Neural cell (in vitro differentiated cells): ENCODE data around the gene SAE1. TPM values are rescaled to one million over a fixed set of nuclear protein-coding genes. Genes with fewer than 3 reads are reported as not detected.

Experiments used
- H2AFZ ChIP-seq: fragments of 200-600, 300-800 bp; sonication (generic), shearing (Covaris generic); 2 replicates; pipeline ENCODE4 v1.6.0; 2014; ENCODE audit warnings: low read depth, mild to moderate bottlenecking, antibody characterized with exemption, low read length, moderate library complexity
- H3F3A ChIP-seq: fragments of 200-600 bp; shearing (Covaris generic); 2 replicates; pipeline ENCODE4 v1.6.1; 2016; ENCODE audit warnings: mild to moderate bottlenecking, moderate library complexity, mixed read lengths, antibody characterized with exemption, low read length; ENCODE audit not compliant: insufficient read depth, poor library complexity, severe bottlenecking
- H3K27ac ChIP-seq: fragments of 200-600, 300-800 bp; sonication (generic), shearing (Covaris generic); 2 replicates; pipeline ENCODE4 v1.5.1; 2014; ENCODE audit warnings: mild to moderate bottlenecking, low read length, moderate library complexity
- H3K27me3 ChIP-seq: fragments of 300-800, 200-600 bp; sonication (generic), shearing (Covaris generic); 2 replicates; pipeline ENCODE4 v1.6.0; 2014; ENCODE audit warnings: mild to moderate bottlenecking, low read depth, low read length, moderate library complexity; ENCODE audit not compliant: insufficient read depth
- H3K36me3 ChIP-seq: fragments of 300-800, 200-600 bp; sonication (generic), shearing (Covaris generic); 2 replicates; pipeline ENCODE4 v1.5.1; 2014; ENCODE audit warnings: mild to moderate bottlenecking, antibody characterized with exemption, low read length, moderate library complexity; ENCODE audit not compliant: insufficient read depth
- H3K4me2 ChIP-seq: fragments of 300-800, 200-600 bp; sonication (generic), shearing (Covaris generic); 2 replicates; pipeline ENCODE4 v1.6.0; 2014; ENCODE audit warnings: mild to moderate bottlenecking, low read length
- H3K4me3 ChIP-seq: fragments of 300-800, 200-600 bp; sonication (generic), shearing (Covaris generic); 2 replicates; pipeline ENCODE4 v1.5.1; 2014; ENCODE audit warnings: mild to moderate bottlenecking, low read length, moderate library complexity
- H3K79me2 ChIP-seq: fragments of 200-600 bp; shearing (Covaris generic); replicated peaks from 2 replicates; pipeline ENCODE4 v1.6.0; 2014; ENCODE audit warnings: mild to moderate bottlenecking, low read length, moderate library complexity; ENCODE audit not compliant: insufficient read depth
- H3K9ac ChIP-seq: fragments of 300-800, 200-600 bp; sonication (generic), shearing (Covaris generic); 2 replicates; pipeline ENCODE4 v1.6.1; 2016; ENCODE audit warnings: mild to moderate bottlenecking, low read length, mixed read lengths
- H3K9me2 ChIP-seq: fragments of 200-600 bp; shearing (Covaris generic); 2 replicates; pipeline ENCODE4 v1.6.1; 2016; ENCODE audit warnings: mild to moderate bottlenecking, low read length, mixed read lengths; ENCODE audit not compliant: insufficient read depth
- H3K9me3 ChIP-seq: fragments of 200-600, 300-800 bp; sonication (generic), shearing (Covaris generic); 2 replicates; pipeline ENCODE4 v1.6.1; 2016; ENCODE audit warnings: mild to moderate bottlenecking, mixed run types, low read length, moderate library complexity, mixed read lengths
- H4K20me1 ChIP-seq: fragments of 200-600 bp; shearing (Covaris generic); 2 replicates; pipeline ENCODE4 v1.6.1; 2016; ENCODE audit warnings: mild to moderate bottlenecking, mixed run types; ENCODE audit not compliant: insufficient read depth
- EP300 ChIP-seq: fragments of 450-650 bp; conservative IDR thresholded peaks from 2 replicates; pipeline ENCODE4 v1.6.1; 2014; ENCODE audit warnings: antibody characterized with exemption, mild to moderate bottlenecking, moderate library complexity; ENCODE audit not compliant: poor library complexity, severe bottlenecking
- EZH2 ChIP-seq: fragments of 200-600, 300-800 bp; shearing (Covaris generic), sonication (generic); IDR thresholded peaks from 2 replicates; pipeline ENCODE4 v1.6.1; 2014; ENCODE audit warnings: antibody characterized with exemption, low read length, borderline replicate concordance, mild to moderate bottlenecking; ENCODE audit not compliant: insufficient read depth, poor library complexity, severe bottlenecking
- MXI1 ChIP-seq: fragments of 450-650 bp; conservative IDR thresholded peaks from 2 replicates; pipeline ENCODE4 v1.6.1; 2014; ENCODE audit warnings: antibody characterized with exemption, mild to moderate bottlenecking; ENCODE audit not compliant: poor library complexity, severe bottlenecking
- POLR2AphosphoS5 ChIP-seq: IDR thresholded peaks from 2 replicates; pipeline ENCODE4 v1.6.1; 2012
- RAD21 ChIP-seq: fragments of 450-650 bp; conservative IDR thresholded peaks from 2 replicates; pipeline ENCODE4 v1.6.1; 2014; ENCODE audit warnings: antibody characterized with exemption, mild to moderate bottlenecking, moderate library complexity
- SMC3 ChIP-seq: fragments of 450-650 bp; conservative IDR thresholded peaks from 2 replicates; pipeline ENCODE4 v1.6.1; 2014; ENCODE audit warnings: antibody characterized with exemption, mild to moderate bottlenecking, moderate library complexity; ENCODE audit not compliant: poor library complexity
- TAF1 ChIP-seq: IDR thresholded peaks from 2 replicates; pipeline ENCODE4 v1.6.1; 2012; ENCODE audit warnings: low read depth
- polyA plus RNA-seq: library from polyadenylated mRNA; depleted of rRNA; stranded (reverse); fragments of >200 nt; gene quantifications from 2 replicates; pipeline ENCODE4 v1.2.3, GENCODE V29; 2014
- TF ChIP-seq, protein P1 (sequence below): fragments of 450-650 bp; IDR thresholded peaks from 2 replicates; pipeline ENCODE4 v1.5.1; 2014; ENCODE audit warnings: antibody characterized with exemption, mild to moderate bottlenecking, moderate library complexity; ENCODE audit not compliant: poor library complexity, severe bottlenecking
- TF ChIP-seq, protein P2 (sequence below): IDR thresholded peaks from 2 replicates; pipeline ENCODE4 v1.6.1; 2012; ENCODE audit warnings: borderline replicate concordance

SAE1 gene
- polyA plus RNA-seq, 1 donor from 2014 or later: 178 TPM

DNA sequence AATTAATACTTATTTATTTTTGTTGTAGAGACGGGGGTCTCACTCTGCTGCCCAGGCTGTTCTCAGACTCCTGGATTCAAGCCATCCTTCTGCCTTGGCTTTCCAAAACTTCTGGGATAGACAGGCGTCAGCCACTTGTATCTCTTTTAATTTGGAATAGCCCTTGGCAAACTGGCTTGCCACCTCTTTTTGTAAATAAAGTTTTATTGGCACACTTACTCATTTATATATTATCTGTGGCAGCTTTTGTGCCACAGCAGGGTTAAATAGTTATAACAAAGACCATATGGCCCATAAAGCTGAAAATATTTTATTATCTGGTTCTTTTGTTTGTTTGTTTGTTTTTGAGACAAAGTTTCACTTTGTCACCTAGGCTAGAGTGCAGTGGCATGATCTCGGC is 69.9 kb downstream of the SAE1 start:
- no peaks in the 10 kb centered on the region for H3K36me3 ChIP-seq
- H3K27ac ChIP-seq: no peak overlapping the region
- no peaks in the 10 kb centered on the region for H3F3A ChIP-seq
- H3K79me2 ChIP-seq: no peaks in the 10 kb centered on the region
- H3K9ac ChIP-seq: no peak overlapping the region
- no peaks in the 10 kb centered on the region for H4K20me1 ChIP-seq
- no peaks in the 10 kb centered on the region for H3K9me3 ChIP-seq
- H3K9me2 ChIP-seq: no peaks in the 10 kb centered on the region
- TF ChIP-seq RAD21 (no peak), POLR2AphosphoS5 (no peak), EP300 (no peak), EZH2 (no peak), TAF1 (no peak), MXI1 (no peak), SMC3 (no peak)
- TF ChIP-seq, protein P1, sequence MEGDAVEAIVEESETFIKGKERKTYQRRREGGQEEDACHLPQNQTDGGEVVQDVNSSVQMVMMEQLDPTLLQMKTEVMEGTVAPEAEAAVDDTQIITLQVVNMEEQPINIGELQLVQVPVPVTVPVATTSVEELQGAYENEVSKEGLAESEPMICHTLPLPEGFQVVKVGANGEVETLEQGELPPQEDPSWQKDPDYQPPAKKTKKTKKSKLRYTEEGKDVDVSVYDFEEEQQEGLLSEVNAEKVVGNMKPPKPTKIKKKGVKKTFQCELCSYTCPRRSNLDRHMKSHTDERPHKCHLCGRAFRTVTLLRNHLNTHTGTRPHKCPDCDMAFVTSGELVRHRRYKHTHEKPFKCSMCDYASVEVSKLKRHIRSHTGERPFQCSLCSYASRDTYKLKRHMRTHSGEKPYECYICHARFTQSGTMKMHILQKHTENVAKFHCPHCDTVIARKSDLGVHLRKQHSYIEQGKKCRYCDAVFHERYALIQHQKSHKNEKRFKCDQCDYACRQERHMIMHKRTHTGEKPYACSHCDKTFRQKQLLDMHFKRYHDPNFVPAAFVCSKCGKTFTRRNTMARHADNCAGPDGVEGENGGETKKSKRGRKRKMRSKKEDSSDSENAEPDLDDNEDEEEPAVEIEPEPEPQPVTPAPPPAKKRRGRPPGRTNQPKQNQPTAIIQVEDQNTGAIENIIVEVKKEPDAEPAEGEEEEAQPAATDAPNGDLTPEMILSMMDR: no peak
- TF ChIP-seq, protein P2, sequence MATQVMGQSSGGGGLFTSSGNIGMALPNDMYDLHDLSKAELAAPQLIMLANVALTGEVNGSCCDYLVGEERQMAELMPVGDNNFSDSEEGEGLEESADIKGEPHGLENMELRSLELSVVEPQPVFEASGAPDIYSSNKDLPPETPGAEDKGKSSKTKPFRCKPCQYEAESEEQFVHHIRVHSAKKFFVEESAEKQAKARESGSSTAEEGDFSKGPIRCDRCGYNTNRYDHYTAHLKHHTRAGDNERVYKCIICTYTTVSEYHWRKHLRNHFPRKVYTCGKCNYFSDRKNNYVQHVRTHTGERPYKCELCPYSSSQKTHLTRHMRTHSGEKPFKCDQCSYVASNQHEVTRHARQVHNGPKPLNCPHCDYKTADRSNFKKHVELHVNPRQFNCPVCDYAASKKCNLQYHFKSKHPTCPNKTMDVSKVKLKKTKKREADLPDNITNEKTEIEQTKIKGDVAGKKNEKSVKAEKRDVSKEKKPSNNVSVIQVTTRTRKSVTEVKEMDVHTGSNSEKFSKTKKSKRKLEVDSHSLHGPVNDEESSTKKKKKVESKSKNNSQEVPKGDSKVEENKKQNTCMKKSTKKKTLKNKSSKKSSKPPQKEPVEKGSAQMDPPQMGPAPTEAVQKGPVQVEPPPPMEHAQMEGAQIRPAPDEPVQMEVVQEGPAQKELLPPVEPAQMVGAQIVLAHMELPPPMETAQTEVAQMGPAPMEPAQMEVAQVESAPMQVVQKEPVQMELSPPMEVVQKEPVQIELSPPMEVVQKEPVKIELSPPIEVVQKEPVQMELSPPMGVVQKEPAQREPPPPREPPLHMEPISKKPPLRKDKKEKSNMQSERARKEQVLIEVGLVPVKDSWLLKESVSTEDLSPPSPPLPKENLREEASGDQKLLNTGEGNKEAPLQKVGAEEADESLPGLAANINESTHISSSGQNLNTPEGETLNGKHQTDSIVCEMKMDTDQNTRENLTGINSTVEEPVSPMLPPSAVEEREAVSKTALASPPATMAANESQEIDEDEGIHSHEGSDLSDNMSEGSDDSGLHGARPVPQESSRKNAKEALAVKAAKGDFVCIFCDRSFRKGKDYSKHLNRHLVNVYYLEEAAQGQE: no peak
- no peak overlapping the region for H3K4me2 ChIP-seq
- no peak overlapping the region for H3K4me3 ChIP-seq
- H3K27me3 ChIP-seq: no peaks in the 10 kb centered on the region
- no peak overlapping the region for H2AFZ ChIP-seq

DNA sequence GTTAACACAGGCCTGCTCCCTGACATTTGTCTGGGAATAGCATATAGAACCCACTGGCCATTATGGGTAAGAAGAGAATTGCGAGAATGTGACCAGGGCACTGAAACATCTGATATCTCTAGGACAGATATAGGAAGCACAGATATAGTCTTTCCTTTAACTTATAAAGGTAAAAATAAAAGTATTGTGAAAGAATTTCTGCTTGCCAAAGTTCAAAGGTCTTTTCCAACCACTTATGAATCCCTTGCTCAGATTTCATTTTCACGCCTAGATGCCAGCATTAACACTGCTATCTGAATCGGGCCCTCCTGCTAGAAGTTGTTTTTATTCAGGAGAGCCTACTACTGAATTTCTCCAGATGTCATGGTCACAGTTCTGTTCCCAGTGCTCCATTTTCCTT is 72.6 kb downstream of the SAE1 start:
- Histone ChIP-seq H4K20me1 (no peaks in the 10 kb centered on the region), H3K27ac (no peak overlapping the region), H3F3A (no peaks in the 10 kb centered on the region), H2AFZ (no peak overlapping the region), H3K4me2 (no peak overlapping the region), H3K27me3 (no peaks in the 10 kb centered on the region), H3K9me2 (no peaks in the 10 kb centered on the region), H3K79me2 (no peaks in the 10 kb centered on the region), H3K36me3 (no peaks in the 10 kb centered on the region), H3K4me3 (no peak overlapping the region), H3K9ac (no peak overlapping the region), H3K9me3 (no peaks in the 10 kb centered on the region)
- TF ChIP-seq MXI1: no peak
- TF ChIP-seq, protein P1: no peak
- no peak for TF ChIP-seq POLR2AphosphoS5
- TF ChIP-seq EZH2: no peak
- TF ChIP-seq, protein P2: no peak
- no peak for TF ChIP-seq SMC3
- no peak for TF ChIP-seq RAD21
- no peak for TF ChIP-seq EP300
- TF ChIP-seq TAF1: no peak
